Hematopoietic multipotent progenitor cell treated with erythropoietin and hydrocortisone succinate and interleukin-3 and kit ligand, for 15 days (in vitro differentiated cells): ENCODE results near the gene TOR2A.

ENCODE experiments used
- DNase-seq: peaks from one replicate; pipeline ENCODE4 v3.0.0-alpha.2; 2015; ENCODE audit warnings: low spot score

TOR2A gene

GRCh38 chr9:127742435-127743088 is 7.5 kb upstream of the TOR2A start:
- no peak for DNase-seq

DNA sequence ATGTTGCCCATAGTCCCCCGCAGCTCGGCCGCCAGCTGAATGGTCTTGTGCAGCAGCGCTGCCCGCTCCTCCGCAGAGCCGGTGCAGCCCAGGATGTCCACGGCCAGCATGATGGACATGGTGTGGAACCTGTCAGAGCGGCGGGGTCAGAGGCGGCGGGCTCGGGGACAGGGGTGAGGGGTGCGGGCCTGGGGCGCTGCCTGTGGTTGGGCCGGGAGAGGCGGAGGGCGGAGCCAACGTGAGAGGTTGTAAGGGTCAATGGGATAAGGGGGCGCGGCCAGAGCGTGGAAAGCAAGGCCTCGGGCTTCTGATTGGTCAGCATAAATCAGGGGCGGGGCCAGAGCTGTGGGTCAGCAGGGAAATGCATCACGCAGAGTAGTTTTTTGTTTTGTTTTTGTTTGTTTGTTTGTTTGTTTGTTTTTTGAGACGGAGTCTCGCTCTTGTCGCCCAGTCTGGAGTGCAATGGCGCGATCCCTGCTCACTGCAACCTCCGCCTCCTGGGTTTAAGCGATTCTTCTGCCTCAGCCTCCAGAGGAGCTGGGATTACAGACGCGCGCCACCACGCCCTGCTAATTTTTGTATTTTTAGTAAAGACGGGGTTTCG is 6.8 kb upstream of the TOR2A start:
- DNase-seq: no peak

GRCh38 chr9:127739614-127740330 is 4.7 kb upstream of the TOR2A start:
- DNase-seq: no peak

DNA sequence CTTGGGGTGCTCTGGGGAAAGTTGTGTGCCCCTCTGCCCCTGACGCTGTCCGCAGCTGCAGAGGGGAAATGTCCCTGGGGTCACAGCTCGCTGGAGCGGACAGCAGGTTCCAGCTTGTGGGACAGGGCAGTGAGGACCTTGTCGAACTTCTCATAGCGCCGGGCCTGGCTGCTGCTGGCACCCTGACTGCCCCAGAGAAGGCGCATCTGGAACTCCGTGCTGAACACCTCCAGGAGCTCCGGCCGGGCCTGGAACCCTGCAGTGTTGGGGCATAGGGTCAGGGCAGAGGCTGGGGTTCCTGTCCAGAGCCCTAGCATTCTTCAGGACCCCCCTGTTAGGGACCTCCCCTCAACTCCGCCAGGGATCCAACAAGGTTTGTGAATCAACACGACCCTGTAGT is 3.6 kb upstream of the TOR2A start:
- no peak for DNase-seq

DNA sequence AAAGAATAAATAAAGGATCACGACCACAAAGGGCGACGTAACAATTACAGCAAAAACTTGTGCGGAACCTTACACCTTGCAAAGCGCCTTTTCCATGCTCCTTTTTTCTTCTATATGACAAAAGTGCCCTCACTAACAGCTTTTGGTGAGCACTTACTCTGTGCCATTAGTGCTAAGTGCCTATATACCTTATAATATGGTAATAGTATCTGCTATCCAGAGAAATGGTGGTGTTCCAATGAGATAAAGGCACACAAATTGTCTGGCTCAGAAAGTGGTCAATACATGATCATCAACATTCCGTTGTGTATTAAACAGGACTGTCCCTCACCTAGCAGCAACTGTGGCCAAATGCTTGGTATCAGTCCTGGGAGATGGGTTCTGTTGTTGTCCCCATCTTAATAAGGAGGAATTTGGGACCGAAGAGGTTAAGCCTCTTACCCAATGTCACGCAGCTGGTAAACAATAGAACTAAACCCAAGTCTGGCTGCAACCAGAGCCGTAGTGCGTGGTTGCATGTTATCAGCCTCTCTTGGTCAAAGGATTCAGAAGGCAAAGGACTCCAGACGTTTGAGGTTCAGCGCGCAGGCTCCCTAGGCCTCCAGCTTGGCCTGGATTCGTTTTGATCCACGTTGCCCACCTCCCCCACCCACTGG is 564 bp upstream of the TOR2A start:
- DNase-seq: no peak

GRCh38 chr9:127734247-127734746 is 797 bp downstream of the TOR2A start:
- DNase-seq: no peak

- DNase-seq: no peak
Measured at GRCh38 chr9:127733614-127734013, 1.5 kb downstream of the TOR2A start.

- DNase-seq: no peak
Measured at GRCh38 chr9:127732444-127732843, 2.6 kb downstream of the TOR2A start.

DNA sequence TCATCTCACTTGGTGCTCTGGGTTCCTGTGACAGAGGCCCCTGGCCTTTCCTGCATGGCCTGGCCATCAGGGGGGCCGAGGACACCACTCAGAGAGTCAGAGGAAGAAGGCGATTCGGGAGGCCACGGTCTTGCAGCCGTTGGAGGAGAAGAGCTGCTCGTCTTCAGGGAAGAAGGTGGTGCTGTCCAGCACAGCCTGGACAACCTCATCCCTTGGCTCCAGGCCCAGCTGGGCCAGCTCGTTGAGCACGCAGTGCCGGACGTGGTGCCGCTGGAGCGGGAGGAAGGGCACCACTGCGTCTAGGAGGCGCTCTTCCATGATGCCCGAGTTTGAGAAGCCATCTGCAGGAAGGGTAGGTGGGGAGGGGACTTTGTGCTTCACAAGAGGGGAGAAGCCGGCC is 3.2 kb downstream of the TOR2A start:
- DNase-seq: no peak

DNA sequence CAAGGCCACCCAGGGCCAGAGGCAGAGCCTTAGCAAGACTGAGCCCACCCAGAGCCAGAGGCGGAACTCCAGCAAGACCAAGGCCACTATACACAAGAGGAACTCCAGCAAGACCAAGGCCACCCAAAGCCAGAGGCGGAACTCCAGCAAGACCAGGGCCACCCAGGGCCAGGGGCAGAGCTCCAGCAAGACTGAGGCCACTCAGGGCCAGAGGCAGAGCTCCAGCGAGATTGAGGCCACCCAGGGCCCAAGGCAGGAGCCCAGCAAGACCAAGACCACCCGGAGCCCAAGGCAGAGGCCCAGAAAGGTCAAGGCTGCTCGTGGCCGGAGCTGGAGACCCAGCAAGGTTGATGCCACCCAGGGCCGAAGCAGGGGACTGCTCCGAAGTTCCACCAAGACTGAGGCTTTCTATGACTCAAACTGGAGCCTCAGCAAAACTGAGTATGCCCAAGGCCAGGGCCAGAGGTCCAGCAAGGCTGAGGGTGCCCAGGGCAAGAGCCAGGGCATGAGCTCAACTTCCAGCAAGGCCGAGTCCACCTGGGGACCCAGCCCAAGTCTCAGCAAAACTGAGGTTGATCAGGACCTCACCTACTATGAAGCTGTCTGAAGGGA is 4.2 kb downstream of the TOR2A start:
- no peak for DNase-seq

- no peak for DNase-seq
Measured at GRCh38 chr9:127730262-127730661, 4.8 kb downstream of the TOR2A start.

DNA sequence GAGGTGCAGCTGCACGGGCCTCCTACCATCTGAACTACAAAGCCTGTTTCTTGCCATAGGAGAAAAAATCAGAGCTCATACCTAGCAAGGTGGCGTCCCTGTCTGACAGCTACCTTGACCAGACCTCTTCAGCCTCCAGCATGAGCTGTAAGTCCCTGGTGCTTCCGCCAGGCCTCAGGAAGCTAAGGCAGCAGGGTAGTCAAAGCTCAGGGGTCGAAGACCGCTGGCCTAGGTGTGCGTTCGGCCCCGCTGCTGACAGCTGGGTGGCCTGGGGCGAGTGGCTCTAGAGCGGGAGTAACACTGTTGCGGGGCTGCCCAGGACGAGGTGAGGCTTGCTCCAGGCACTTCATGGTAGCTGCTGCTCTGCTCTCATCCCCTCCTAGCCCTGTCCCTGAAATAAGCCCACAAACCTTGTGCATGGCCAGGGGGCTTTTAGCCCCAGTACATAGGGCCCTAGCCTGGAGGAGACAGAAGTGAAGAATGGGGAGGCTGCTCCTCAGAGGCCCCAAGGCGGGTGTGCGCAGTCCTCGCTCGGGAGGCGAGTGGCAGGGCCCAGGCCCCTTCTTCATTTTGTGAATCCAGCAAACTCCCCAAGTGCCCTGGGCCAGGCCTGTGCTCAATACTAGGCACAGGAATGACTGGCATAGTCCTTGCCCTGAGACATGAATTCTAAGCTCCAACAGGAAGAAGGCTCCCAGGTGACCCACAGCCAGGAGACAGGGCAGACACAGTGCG is 5.4 kb downstream of the TOR2A start:
- DNase-seq: no peak

GRCh38 chr9:127728808-127729207 is 6.3 kb downstream of the TOR2A start:
- no peak for DNase-seq

- DNase-seq: no peak
Measured at GRCh38 chr9:127726871-127727270, 8.2 kb downstream of the TOR2A start.

DNA sequence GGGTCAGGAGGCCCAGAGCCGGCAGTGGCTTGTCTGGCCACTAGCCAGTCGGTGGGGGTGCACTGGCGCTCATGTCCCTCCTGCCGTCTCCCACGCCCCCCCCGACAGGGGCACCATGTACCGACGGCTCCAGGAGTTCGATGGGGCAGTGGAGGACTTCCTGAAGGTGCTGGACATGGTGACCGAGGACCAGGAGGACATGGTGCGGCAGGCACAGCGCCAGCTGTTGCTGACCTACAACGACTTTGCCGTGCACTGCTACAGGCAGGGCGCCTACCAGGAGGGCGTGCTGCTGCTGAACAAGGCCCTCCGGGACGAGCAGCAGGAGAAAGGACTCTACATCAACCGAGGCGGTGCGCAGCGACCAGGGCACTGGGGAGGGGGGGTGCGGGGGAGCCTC is 11.1 kb downstream of the TOR2A start:
- DNase-seq: no peak

- no peak for DNase-seq
Measured at GRCh38 chr9:127723444-127723843, 11.7 kb downstream of the TOR2A start.

DNA sequence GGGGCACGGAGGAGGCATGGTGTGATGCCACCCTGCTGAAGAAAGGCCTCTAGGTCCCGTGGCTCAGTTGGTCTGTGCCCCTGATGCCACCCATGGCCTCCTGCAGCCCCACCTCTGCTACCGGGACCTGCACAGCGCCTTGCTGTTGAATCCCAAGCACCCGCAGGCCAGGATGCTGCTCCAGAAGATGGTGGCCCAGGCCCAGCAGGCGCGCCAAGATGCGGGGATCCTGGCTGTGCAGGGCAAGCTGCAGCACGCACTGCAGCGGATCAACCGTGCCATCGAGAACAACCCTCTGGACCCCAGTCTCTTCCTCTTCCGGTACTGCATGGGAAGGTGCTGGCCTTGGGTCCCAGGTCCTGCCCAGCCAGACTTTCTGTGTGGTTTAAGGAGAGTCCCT is 12.1 kb downstream of the TOR2A start:
- DNase-seq: no peak

DNA sequence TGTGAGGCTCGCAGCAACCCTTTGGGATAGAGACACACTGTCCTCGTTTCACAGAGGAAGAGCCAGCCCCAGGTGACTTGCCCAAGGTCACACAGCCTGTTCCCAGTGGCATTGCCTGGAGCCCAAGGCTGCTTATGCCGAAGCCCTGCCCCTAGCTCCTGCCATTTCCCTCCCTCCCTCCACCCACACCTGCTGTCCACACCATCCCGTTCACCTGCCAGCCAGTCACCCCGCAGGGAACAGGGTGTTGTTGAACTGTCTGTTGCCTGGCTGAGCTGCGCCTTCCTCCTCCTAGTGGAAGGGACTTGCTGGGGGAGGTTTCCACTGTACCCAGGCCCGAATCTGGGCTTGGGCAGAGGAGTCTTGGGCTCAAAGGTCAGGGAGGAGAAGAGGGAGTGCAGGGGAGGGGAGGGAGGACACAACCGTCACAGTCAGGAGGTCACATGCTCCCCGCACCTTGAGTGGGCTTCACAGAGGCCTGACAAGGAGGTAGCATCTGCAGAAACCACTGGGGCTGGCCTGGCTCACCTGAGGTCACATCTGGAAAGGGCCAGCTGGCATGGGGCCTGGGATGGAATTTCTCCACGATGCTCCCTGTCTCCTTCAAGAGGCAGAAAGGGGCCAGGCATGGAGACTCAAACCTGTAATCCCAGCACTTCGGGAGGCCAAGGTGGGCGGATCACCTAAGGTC is 12.9 kb downstream of the TOR2A start:
- no peak for DNase-seq

GRCh38 chr9:127721391-127721821 is 13.7 kb downstream of the TOR2A start:
- no peak for DNase-seq

DNA sequence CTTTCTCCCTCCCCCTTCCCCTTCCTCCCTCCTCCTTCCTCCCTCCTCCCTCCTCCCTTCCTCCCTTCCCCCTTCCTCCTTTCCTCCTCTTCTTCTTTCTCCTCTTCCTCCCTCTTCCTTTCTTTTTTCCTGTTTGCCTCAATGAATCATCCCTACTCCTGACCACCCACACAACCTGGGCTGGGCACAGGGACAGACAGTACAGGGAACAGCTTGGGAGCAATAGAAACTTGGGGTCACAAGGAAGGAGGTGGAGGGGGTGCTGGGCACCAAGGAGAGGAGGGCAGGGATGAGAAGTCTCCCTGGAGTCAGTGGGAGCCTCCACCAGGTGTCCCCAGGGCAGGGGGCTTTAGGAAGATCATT is 14.2 kb downstream of the TOR2A start:
- DNase-seq: no peak
